GM19238 (cell line): Measurements from ENCODE around the gene UCN.
"Not testable (repeated sequence)": the region's sequence is repeated elsewhere in the genome, so short reads cannot be mapped to it uniquely, and the experiment has no call there.

Source experiments
- DNase-seq: peaks from one replicate; pipeline ENCODE4 v3.0.0; 2011; ENCODE audit warnings: low spot score; ENCODE audit not compliant: insufficient read length

UCN gene

GRCh38 chr2:27285481-27285880 is 22.8 kb downstream of the UCN start:
- no peak for DNase-seq

DNA sequence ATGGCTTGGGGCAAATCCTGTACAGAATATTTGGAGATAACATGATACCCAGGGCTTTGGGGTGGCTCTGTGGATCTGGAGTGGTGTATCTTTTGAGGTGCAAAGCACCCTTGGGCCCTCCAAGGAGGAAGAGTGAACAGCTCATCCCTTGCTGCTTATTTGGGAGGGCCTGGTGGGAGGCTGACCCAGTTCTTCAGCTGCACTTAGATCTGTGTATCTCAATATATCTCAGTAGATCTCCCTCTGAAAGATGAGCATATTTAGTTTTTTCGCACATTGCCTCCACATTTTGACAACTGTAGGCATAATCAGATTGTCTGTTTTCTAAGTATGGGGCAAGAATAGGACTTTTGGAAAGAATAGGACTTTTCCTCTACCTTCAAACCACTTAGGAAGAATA is 23.2 kb downstream of the UCN start:
- DNase-seq = no peak

GRCh38 chr2:27282892-27283291 is 25.4 kb downstream of the UCN start:
- DNase-seq = no peak

DNA sequence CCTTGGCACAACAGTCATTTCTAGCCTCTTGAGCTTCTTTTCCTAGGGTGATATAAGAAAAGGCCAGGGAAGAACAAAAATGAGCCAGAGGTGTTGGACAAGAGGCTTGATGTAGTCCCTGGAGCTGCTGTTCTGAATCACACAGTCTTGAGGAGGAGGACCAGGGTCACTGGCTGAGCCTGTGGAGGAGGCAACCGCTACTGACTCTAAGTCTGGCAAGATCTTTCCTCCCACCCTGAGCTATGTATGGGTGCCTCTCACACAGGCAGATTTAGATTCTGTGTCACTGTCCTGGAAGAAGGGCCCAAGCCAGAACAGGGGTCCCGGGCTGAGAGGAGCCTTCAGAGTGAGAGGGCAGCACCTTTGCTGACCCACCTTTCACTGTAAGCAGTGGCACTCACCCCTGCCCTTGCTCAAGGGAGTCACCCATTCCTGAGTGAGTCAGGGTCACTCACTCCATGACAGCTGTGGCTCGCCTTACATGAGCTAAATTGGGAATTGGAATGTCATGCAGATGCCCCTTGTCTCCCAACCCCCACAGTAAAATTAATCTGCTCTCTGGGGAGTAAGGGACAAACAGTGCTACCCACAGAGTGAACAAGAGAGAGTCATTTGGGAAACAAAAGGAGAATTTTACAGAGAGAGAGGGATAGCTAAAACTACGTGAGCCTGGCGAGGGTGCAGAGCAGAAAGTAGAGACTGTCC is 26.2 kb downstream of the UCN start, which contains the start of gene TRIM54:
Gene TRIM54, plus strand, starts transcription at position 575 of the 705 bp plus-strand sequence. CDS start 303 bp downstream, outside the sequence.
- DNase-seq = no peak

DNA sequence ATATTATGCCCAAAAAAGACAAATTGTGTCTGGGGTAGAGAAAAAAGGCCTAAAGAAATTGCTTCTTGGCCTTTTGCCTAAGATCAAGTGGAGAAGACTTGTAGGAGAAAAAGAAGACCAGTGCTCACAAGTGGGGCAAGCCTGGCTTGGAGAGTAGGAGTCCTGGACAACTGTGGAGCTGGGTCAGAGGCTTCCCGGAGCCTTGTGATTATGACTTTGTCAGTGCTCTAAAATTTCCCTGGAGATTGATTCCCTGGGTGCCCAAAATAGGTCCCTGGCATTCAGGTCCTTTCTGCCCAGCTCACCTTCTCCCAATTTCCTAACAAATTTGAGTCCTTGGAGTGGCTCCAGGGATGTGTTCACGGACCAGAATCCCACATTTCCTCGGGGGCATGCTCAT is 26.8 kb downstream of the UCN start:
- DNase-seq = no peak

DNA sequence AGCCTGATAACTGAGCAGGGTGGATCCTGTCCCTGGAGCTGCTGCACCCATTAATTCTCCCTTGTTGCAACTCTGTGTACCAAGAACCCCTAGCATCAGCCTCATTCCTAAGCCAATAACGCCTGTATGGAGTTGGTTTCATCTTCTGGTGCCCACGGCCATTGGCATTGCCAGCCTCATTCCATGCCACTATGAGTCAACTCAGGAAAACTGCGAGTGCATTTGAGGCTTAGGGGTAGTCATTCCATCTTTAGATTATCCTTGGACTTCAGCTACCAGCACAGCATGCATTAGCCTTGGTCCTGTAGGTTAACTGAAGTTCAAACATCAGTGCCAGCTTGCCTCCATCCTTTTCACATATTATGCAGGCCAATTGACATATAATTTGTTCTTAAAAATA is 27.4 kb downstream of the UCN start:
- no peak for DNase-seq

- no peak for DNase-seq
These were observed 30.2 kb downstream of the UCN start for GRCh38 chr2:27278010-27278409.

DNA sequence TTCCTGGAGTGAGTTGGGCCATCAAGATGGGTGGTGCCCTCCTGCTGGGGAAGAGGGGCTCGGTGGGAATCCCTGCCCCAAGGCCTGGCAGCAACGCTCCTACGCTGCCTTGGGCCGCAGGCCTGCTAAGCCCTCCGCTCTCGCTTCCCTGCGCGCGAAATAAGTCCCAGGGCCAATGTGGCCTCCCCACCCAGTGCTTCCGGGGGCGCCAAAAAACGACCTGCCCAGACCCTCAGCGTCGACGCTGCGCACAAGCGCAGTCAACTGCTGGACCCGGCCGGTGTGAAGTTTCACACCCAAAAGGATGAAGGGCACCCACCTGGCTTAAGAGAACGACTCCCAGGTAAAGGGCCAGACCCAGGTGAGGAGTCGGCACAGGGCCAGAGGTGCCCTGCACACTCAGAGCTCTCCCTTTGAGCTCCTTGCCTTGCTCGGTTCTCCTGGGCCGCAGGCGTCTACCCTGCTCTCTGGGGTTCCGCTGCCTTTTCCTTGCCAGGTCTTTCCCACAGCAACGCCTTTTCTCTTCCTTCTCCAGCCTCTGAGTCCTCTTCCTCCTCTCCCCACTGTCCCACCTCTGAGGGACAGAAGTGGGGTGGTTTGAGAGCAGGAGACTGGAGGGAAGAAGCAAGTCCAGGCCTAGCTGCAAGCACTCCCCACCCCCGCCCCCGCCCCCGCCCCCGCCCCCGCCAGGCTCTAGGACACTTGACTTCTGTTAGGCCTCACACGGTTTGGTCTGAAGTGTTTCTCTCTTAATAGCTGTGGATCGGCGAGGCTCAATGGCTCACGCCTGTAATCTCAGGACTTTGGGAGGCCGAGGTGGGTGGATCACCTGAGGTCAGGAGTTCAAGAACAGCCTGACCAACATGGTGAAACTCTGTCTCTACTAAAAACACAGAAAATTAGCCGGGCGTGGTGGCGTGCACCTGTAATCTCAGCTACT is 32.8 kb downstream of the UCN start, which contains the start of gene DNAJC5G:
Gene DNAJC5G, plus strand, starts transcription at position 223 of the 940 bp plus-strand sequence. CDS start 1,296 bp downstream, outside the sequence.
- no peak for DNase-seq

GRCh38 chr2:27272537-27273522 is 35.4 kb downstream of the UCN start:
- DNase-seq = not testable (repeated sequence)

- DNase-seq = no peak
These were observed 36.5 kb downstream of the UCN start for GRCh38 chr2:27271631-27272340.

GRCh38 chr2:27270670-27271069 is 37.6 kb downstream of the UCN start:
- no peak for DNase-seq

DNA sequence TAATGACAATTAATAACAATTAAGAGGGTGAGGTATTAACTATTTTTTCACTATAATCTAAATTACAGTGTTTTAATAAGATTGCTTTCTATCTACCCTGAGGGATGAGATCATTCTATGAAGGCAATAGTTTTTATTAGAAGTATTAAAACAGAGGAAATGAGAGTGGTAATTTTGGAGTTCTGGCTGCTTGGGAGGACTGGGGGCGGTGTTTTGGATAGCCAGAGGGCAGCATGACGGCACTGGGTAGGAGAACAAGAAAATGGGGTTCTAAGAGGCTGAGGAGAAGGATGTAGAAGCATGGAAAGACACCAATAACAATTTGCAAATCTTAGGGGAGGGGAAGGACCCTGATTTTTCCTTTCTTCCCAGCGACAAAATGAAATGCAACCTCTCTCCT is 38.1 kb downstream of the UCN start:
- DNase-seq = no peak

DNA sequence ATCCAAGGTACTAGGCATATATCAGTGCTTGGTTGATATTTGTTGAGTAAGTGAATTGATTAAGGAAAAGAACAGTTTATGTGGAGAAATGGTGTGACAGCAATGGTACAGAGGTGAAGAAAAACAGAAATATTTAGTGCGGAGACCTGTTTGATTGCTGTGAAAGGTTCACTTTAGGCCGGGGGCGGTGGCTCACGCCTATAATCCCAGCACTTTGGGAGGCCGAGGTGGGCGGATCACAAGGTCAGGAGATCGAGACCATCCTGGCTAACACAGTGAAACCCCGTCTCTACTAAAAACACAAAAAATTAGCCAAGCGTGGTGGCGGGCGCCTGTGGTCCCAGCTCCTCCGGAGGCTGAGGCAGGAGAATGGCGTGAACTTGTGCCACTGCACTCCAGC is 39.9 kb downstream of the UCN start:
- DNase-seq = not testable (repeated sequence)

- DNase-seq = no peak
These were observed 42.7 kb downstream of the UCN start for GRCh38 chr2:27265536-27265870.

DNA sequence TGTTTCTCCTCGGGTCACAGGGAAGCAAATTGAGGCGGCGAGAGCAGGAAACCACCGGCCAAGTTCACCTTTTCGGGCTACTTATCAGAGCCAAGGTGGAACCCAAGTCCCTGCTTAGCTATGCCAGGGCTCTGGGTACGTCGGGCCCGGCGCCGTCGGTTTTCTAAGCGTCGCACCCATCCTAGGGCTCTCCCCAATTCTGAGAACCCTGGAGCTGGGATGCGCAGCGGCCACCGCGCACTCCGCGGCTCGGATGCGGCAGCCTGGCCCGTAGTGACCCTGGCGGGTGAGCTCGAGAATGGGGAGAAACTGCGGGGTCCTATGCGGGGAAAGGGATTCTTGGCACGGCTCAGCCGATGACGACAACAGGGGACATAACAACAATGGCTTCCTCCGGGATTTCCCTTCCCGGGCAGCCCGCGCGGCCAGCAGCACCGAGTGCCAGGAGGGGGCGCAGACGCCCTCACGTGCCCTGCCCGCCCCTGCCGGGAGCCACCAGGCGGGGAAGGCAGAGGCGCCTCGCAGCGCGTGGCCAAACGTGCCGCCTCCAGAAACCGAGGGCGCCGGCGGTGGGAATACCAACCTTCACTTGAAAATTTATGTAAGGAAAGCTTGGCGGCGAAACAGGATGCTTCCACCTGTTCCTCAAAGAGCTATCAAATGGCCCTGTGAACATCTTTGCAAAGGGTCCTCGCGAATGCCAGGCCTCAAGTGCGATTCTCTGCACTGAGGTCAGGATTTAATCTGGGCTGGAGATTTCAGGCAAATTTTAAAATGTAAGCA is 43.3 kb downstream of the UCN start:
- DNase-seq = peak; percentile 76

- no peak for DNase-seq
These were observed 43.9 kb downstream of the UCN start for GRCh38 chr2:27264253-27264752.

GRCh38 chr2:27263287-27264252 is 44.7 kb downstream of the UCN start:
- no peak for DNase-seq
